PFSK-1 (cell line): ENCODE results near the gene CISTR.

Source experiments
- POLR2AphosphoS5 ChIP-seq: IDR thresholded peaks from 2 replicates; pipeline ENCODE4 v1.6.1; 2012; ENCODE audit warnings: low read depth, mild to moderate bottlenecking, control low read depth, low read length, moderate library complexity
- SIN3A ChIP-seq: IDR thresholded peaks from 2 replicates; pipeline ENCODE4 v1.6.1; 2012; ENCODE audit warnings: mild to moderate bottlenecking, low read length, moderate library complexity, borderline replicate concordance; ENCODE audit not compliant: insufficient read depth

GRCh38 chr12:53746592-53747092, 5.1 kb downstream of the CISTR start:
- TF ChIP-seq POLR2AphosphoS5, result no peak
- TF ChIP-seq SIN3A, result no peak
